ELF-1 (cell line): Measurements from ENCODE around the gene MAP3K20.
"Not testable (repeated sequence)": the region's sequence is repeated elsewhere in the genome, so short reads cannot be mapped to it uniquely, and the experiment has no call there.

Experiments
- DNase-seq: peaks from one replicate; pipeline ENCODE4 v3.0.0-alpha.2; 2016; ENCODE audit warnings: low read depth, low spot score

MAP3K20 gene

DNA sequence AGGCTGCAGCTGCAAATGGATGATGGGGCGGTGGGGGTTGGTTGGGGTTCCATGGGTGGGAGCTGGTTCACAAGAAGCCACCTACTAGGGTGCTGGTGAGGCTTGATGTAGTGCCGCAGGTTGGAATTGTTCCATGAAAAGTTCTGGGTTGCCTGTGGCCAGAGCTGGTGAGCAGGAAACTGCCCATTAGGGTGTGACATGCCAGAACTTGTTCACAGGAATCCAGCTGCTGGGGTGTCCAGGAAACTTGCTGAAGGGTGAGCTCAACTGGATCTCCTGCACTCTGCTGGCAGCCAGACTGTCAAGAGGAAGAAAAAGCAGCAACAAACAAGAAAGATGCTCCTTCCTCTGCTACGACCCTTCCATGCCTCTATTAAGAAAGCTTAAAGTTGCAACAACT, 48.8 kb downstream of the MAP3K20 start:
- no peak for DNase-seq

GRCh38 chr2:173126819-173127218, 51.2 kb downstream of the MAP3K20 start:
- DNase-seq, result no peak

DNA sequence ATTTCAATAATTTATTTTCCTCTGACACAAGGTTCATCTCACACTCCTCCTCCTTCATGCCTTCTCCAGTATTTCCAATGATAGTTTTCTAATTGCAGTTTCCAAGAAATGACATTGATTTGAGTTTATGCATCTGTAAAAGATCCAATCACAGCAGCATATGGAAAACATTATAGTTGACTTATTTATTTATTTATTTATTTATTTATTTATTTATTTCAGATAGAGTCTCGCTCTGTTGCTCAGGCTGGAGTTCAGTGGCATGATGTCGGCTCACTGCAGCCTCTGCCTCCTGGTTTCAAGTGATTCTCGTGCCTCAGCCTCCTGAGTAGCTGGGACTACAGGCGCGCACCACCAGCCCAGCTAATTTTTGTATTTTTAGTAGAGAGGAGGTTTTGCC, 52.5 kb downstream of the MAP3K20 start:
- not testable (repeated sequence) for DNase-seq

DNA sequence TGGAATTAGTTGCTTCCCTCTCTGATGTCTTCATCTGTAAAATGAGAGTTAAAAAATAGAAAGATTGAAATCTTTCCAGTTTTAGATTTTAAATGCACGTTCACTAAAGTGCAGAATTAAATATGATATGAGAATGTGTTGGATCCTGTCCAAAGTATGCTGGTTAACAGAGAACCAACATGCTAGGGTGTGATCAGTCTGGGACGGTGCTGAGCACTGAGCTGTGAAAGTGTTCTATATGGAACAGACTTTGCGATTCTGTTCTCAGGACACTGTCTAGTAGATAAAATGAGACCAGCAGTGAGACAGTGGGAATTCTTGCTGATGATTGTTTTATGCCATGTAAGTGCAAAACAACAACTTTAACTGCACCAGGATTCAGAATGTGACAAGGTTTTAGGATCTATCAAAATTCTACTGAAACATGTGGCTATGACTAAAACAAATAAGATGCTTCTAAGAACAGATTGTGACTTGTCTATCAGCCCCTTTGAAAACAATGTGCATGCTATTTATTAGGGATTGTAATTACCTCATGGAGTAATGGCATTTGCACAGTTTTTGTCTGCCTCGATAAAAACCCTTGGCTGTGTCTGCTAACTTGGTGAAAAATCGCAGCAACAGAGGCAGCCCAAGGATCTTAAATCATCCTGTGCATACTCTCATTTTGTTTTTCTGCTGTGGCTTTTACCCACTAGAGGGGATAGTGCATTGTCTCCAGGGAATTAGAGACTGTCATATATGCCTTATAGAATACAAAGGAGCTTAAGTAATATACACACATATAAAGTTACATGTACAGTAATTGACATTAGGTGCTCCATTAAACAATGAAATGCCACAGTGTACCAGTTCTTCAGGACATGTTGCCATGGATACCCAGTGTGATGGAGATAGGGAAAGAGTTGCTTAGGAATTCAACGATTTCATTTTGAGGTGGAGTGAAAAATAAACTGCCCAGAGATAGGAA, 55.1 kb downstream of the MAP3K20 start:
- no peak for DNase-seq

- DNase-seq, result no peak
Observed at GRCh38 chr2:173132531-173132930, 56.9 kb downstream of the MAP3K20 start.

DNA sequence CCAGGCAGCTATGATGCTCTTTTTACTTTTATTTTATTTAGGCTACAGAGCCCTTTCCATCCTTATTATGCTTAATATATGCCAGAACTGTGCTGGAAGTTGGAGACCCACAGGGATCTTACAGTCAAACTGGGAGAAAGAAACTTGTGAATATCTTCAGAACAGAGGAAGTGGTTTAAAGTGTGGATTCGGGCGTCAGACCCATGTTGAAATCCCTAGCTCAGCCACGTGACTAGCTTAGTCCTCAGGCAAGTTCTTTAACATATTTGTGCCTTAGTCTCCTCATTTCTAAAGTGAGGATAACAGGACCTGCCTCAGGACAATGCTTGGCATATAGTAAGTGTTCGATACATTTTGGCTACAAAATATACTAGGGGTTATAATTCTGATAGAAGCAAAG, 59.1 kb downstream of the MAP3K20 start:
- peak; percentile 41 for DNase-seq

- no peak for DNase-seq
Observed at GRCh38 chr2:173136067-173136466, 60.4 kb downstream of the MAP3K20 start.

GRCh38 chr2:173136599-173136998, 61.0 kb downstream of the MAP3K20 start:
- no peak for DNase-seq

- DNase-seq, result no peak
Observed at GRCh38 chr2:173137610-173138009, 62.0 kb downstream of the MAP3K20 start.

- DNase-seq, result no peak
Observed at GRCh38 chr2:173138962-173139361, 63.3 kb downstream of the MAP3K20 start.

DNA sequence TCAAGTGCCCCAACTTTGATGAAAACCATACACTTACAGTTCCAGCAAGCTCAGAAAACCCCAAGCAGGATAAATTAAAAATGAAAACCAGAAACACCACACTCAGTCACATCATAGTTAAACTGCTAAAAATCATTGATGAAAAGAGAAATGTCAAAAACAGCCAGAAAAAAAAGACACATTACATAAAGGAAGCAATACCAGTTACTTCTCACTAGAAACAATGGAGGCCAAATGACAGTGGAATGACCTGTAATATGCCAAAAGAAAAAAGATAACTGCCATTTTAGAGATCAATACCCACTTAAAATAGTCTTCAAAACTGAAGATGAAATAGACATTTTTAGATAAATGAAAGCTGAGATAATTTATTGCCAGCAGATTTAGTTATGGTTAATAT, 66.0 kb downstream of the MAP3K20 start:
- DNase-seq, result no peak

DNA sequence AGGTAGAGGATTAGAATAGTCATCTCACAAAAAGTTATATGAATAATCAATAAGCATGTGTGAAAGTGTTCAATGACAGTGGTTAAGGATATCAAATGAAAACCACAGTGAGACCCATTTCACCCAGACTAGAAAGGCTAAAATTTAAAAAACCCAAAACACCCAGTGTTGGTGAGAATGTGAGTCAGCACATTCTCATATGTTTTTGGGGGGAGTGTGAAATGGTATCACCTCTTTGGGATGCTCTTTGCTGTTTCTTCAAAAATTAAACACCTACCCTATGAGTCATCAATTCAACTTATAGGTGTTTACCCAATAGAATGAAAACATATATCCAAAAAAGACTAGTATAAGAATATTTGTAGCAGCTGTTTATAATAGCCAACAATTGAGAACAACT, 69.8 kb downstream of the MAP3K20 start:
- no peak for DNase-seq

GRCh38 chr2:173146590-173146989, 70.9 kb downstream of the MAP3K20 start:
- DNase-seq, result no peak

DNA sequence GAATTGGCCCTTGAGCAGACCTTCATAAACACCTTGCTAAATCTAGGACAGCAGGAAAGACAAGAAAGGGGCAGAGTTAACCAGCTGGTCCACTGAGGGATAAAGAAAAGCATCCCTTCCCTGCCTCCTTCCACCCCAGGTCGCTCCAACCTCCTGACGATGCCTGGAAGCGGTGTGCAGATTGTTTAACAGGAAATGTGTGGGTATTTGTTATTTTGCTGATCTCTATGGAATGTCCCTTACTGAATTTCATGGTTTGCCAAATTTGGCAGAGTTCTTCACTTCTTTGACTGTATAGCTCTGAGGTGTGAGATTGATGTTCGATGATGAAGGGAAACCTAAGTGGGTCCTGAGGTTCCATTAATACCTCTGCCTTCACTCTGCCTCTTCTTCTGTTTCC, 72.9 kb downstream of the MAP3K20 start:
- DNase-seq, result no peak

DNA sequence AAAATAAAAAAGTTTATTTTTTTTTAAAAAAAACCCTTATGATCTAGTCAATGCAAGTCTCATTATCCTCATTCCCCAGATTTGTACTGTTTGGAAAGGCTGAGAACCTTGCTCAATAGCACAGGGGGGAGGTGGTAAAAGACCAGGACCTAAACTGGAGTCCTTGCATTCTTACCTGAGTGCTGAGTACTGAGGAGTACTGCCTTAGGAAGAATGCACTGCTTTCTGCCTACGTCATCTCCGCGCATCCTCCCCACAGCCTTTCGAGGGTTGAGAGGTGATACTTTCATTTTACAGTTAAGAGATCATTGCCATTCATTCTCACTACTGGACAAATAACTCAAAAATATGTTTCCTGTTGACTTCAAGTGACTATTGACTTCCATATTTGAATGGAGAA, 73.8 kb downstream of the MAP3K20 start:
- no peak for DNase-seq

DNA sequence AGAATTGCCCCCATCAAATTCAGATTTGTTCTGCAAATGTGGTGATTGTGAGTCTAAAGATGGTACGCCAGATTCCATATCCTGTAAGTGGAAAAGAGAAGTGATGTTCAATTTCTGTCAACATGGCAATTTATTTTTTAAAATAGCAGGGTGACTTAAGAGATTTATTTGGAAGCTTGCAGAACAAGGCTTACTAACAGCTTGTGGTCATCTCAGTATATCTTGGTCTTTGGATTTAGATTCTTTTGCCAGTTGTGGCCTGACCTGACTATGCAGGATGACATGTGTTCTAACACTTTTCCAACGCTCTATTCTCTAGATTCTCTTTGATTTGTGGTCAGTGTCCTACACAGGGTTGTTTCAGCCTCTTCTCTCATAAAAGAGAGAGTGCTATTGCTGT, 74.4 kb downstream of the MAP3K20 start:
- DNase-seq, result no peak

- DNase-seq, result no peak
Observed at GRCh38 chr2:173150963-173151362, 75.3 kb downstream of the MAP3K20 start.

GRCh38 chr2:173151671-173152401, 76.2 kb downstream of the MAP3K20 start:
- no peak for DNase-seq

- no peak for DNase-seq
Observed at GRCh38 chr2:173153301-173153885, 77.7 kb downstream of the MAP3K20 start.

- no peak for DNase-seq
Observed at GRCh38 chr2:173157676-173158293, 82.1 kb downstream of the MAP3K20 start.

DNA sequence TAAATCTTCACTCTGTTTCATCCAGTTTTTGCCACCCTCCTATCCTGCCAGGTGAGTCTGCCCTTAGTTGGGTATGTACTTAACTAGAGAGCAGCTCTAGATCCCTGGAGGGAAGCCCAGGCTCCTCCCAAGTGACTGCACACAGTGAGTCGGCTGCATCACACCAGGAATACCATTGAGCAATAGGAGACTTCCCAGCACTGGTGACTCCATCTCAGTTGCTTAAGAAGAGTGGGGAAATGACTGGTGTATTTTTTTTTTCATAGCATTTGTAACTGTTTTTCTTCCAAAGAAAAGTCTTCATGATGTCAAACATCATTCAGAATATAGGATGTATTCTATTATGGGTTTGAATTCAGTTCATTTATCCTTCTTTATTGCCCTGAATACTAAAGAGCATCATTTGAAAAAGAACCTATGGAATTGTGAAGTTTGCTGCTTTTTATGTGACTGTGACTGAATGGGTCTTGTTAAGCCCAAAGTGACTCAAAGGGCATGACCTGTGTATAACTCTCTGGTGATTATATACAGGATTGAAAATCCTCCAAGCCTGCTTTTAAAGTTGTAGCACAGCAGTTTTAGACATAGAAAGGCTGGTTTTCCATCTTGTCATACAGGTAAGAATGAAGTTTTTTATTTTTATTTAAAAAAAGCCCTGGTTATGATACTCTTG, 84.3 kb downstream of the MAP3K20 start:
- peak; percentile 22 for DNase-seq
